GM19351 (cell line): ENCODE data around the gene ERCC6.

Experiments used
- ATAC-seq: cut with Tn5 transposase; IDR thresholded peaks from one replicate; pipeline ENCODE4 v1.9.1; 2021; ENCODE audit warnings: mild to moderate bottlenecking, moderate library complexity; ENCODE audit not compliant: unreplicated experiment

Gene ERCC6

DNA sequence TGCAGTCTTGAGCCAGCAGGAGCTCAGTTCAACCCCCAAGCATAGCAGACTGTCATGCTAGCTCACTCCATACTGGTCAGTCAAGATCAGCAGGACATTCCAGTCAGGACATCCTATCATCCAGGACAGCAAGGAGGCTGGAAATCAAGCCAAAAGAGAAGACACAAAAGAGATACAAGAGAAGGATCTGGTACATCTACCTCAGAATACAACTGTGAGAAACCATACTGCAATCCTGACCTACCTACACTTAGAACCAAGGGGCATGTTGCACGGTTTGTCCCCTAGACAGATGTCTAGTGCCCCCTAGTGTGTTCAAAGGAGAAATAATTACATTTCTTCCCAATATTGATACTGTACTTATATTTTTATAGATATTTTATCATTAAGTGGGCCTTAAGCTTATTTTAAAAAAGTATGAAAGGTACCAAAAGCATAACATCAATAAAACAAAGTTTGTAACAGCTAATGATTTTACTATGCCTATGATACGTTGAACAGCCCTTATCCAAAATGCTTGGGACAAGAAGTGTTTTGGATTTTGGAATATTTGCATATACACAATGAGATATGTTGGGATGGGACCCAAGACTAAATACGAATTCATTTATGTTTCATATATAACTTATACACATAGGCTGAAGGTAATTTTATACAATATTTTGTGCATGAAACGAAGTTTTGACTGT, 26.7 kb downstream of the ERCC6 start:
- no peak for ATAC-seq

DNA sequence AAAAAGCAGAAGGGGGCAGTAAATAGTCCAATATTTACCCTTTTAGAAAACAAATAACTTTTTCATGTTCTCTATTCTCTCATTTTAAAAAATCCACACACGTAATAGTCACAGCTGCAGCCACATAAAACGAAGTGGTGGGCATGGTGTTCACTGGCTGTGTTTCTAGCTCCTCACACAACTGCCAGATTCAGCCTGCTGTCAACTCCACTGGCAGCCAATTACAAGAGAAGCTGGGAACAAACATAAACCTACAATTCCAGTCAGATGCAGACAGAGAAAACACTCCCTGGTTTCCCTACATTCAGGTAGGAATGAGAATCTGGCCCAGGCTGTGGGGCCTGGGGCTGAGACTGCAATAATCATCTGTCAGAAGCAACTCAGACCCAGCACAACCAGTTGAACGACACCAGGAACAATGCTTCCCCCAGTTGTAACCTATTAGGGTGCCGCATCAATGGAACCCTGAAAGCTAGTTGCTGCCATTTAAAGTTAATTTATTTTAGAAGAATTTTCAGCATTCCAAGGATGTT, 29.1 kb downstream of the ERCC6 start:
- no peak for ATAC-seq

DNA sequence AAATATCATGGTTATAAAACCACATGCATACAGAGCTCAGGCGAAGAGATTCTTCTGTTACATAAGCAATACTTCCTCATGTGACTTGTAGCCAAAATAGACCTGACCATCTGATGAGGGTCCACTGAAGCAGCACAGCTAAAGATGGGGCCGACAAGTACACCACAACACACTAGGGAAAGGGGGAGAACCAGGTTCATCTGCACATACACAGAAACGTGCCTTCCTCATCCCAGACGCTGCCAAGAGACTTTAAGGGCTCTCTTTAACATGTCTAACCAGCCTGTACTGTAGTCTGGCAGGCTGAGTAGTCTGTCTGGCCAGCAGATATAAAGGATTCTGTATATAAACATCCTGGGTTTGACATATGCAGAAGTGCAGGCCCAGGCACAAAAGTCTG, 30.3 kb downstream of the ERCC6 start:
- no peak for ATAC-seq

DNA sequence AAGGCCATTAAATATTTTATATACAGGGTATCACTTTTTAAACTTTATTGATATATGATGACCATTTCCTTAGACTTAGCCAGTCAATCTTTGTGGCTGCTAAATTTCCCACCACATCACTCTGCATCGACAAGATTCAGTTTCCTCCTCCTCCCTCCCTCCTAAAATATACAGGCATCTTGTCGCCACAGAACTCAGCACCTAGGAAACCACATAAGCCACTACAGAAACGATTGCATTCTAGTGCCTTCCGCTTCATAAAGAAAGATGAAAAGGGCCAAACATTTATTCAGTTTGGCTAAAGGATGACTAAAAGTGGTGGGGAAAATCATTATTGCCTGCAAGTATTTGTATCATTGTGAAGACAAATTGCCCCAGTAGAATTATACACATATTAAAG, 30.7 kb downstream of the ERCC6 start:
- no peak for ATAC-seq

DNA sequence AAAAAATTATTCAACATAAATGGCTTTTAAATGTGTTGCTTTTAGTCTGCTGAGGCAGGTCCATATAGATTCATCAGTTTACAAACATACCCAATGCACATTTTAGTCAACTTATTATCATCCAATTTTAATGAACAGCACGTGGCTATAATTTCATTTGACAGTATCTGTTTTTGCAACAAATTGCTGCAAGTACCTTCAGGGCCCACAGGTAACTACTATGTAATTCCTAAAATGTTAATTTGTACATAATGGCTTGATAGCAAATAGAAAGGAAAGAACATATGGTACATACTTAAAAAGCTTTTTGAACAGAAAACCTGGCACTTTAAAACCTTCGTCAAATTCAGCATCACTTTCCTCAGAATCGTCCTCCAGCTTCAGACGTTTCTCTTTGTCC, 33.3 kb downstream of the ERCC6 start:
- ATAC-seq: no peak

DNA sequence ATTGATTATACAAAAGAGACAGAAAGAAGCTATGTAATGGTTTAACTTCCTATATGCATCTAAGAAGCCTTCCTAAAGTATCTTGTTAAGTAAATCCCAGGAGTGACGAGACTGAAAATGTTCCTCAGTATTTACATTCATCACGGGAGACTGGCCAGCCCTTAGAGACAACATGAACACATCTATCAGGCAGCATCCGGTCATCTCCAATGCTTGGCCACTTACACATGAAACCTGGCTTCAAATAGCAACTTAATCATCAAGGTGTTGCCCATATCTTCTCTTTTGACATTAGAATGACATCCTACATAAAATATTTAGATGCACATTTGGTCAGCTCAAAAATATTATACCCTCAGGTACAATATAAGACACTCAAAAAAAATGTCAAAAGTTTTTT, 33.8 kb downstream of the ERCC6 start:
- no peak for ATAC-seq

DNA sequence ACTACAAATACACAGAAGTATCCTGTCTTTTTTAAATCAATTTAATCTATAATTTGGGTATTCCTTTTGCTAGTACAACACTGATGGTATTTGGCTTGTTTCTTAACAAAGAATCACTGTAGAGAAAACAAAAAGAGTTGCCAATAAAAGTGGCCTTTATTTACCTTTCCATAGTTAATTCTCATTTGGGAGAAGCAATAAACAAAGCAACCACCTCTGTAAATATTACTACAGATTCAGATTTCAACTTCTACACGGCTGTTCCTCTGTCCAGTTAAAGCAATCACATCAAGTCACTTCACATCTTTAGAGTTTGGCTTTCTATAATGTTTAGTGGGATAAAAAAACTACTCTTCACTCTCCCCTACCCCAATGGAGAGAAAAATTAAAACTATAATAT, 34.4 kb downstream of the ERCC6 start:
- no peak for ATAC-seq

DNA sequence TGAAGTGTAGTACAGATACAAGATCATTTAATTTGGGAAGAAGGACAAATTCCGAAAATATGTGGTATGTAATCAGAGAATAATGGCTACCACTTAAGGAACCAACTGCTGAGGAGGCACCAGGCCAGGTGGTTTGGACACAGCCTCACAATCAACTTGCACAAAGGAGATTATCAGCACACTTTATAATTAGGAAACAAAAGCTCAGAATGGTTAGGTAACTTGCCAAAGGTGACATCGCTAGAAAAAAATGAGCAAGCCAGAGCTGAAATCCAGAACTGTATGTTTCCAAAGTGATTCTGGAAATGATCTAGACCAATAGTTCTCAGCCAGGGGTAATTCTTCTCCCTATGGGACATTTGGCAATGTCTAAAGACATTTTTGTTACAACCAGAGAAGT, 36.6 kb downstream of the ERCC6 start:
- ATAC-seq: no peak

DNA sequence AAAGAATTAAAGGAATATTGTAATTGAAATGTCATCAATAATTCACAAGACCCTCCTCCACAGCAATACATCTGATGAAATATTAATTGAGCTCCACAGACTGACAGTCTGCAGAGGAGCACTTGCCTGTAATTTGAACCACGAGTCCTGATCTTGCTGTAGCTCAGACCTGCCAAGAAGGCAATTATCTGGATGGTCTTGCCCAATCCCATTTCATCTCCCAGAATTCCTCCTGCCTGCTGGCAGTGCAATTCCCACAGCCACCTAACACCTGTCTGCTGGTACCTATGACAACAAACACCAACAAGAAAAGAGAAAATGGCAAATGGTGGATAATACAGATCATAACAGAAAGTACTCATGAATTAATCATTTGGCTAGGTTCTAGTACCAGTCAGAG, 38.5 kb downstream of the ERCC6 start:
- ATAC-seq: no peak

DNA sequence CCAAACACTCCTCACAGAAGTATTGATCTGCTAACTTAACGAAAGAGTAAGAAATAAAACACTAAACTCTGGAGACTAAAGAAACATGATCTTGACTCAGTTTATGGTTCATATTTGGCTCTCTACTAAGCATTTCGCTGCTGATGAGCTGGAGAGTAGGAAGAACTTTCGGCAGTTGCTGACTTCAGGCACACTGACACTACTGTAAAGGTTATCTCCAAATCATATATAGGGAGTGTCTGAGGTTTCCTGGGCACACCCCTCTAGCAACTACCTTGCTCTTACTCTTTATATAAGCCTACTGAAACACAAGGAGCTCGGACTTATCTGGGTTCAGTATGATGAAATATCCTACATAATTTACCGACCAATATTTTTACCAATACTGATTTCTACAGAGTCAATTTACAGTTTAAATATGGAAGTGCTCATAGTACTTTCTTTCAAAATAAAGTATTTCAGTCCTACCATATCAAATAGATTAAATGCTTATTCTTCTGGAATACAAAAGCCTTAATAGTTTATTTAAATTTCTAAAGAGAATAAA, 39.5 kb downstream of the ERCC6 start:
- no peak for ATAC-seq

DNA sequence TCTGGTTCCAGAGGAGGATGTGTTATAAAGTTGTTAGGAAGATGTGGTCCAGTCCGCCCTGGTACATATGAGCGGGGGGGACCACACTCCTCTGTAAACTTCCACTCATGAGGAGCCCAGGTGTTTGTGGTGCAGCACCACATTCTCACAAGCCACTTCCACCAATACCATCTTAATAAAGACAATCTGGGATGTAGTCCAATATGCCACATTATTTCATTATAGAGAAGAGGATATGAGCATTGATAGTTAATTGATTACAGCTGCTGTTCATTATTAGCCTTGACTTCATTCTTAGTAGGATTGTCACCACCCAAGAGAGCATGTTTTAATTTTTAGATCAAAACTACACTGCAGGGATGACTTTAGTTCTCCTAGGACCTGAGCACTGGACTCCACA, 40.5 kb downstream of the ERCC6 start:
- no peak for ATAC-seq

DNA sequence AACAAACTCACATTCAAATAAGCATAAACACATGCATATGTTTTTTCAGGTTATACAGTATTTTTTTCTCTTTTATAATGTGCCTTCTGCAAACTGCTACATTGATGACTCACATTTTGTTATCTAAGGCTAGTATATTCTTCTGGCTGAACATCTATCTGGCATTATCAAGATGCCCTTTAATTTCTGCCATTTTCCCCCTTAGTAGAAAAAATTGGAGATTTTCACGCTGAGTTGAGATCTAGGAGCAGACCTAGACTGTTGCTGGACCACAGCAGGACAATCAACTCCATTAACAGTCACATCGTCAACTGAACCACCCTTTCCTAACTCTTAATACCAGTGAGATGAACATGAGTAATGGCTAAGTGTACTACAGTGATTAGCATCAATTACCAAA, 41.6 kb downstream of the ERCC6 start:
- ATAC-seq: no peak

DNA sequence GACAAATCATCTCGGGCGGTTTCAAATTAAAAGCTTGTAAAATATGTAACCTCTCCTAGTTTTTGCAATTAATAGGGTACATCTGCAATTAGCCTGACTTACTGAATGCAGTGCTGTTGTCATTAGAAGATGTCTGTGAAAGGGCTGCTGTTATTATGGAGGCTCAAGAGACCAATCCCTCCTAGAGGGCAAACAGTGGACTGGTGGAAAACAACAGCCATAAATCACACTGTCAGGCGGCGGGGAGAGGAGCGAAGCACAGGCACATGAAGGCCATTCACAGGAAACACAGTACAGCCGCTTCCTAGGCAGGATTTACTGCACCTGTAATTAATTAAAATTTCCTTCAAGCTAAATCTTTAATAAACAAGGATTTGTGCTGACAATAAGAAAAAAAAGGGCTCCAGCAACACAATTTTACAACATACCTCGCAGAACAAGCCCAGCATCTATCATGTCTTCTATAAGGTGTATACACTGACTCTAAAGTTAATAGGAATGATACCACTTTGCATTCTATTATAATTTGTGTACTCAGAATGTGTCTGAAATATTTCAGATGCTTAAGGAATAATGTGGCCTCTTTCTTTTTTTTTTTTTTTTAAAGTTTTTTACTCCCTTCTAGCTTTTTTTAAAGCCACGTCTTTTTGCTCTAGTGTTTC, 50.7 kb downstream of the ERCC6 start:
- no peak for ATAC-seq

DNA sequence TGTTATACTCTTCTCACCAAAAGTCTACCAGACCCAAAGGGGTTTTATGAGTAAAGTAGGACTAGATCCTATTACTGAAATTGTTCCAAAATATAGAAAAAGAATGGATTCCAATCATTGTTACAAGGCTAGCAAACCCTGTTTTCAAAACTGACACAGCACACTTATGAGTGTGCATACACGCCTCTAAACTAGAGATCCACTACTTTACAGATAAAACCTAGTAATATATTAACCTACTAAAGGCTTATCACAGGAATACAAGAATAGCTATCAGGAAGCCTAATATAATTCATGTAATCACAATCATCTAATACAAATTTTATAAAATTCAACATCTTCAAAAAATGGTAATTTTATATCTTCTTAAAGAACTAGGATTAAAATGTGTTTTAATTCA, 52.2 kb downstream of the ERCC6 start:
- no peak for ATAC-seq

DNA sequence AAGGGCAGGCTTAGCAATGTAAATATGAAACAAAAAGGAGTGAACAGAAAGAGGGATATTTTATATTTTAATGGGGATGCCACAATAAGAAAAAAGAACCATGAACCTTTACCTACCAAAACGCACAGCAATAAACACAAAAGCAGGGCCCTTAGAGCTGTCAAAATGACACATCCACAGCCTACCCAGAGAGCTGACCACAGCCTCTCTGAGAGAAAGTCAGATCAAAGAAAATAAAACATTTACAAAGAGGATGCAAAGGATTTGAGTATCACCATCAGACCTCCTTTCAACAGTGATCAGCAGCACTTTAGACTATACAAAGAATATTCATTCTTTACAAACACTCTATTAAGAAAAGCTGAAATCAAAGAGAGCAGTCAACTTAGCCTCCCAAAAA, 52.9 kb downstream of the ERCC6 start:
- ATAC-seq: no peak

DNA sequence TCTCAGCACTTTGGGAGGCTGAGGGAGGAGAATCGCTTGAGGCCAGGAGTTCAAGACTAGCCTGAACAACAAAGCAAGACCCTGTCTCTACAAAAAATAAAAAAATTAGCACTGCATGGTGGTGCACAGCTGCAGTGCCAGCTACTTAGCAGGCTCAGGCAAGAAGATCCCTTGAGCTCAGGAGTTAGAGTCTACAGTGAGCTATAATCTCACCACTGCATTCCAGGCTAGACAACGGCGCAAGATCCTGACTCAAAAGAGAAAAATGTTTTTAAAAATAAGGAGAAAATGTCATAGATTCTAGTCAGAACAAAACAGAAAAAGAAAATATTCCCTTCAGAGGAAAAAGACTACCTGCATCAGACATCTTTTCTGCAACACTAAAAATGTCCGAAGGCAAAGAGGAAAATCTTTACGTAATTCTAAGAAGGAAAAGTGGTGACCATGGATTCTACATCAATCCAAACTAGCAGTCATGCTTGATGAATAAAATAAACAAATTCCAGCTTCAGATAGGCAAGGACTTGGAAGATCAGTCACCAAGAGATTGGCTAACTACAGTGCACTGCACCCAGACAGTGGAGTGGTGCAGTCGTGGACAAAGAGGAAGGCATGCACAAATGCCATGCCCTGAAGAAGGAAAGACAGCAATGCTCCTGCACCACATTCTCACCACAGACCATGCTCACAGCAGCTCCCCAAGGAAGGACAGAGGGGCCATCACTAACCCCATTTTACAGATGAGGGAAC, 54.3 kb downstream of the ERCC6 start:
- no peak for ATAC-seq

DNA sequence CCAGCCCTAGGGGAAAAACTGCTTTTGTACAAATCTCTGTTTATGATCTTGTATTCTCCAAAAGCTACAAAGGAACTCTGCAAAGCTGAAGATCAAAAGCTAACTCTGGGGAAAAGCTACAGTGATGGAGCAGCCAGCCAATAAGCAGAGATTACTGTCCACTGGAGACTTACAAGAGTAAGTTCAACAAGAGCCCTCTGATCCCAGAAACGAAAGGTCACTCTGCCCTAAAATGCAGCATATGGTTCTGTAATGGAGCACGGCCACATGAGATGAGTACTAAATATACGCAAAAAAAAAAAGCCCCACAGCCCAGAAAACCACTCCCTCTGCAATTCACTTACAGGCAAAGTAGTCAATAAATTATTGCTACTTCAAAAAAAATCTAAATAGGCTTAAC, 60.1 kb downstream of the ERCC6 start:
- no peak for ATAC-seq

DNA sequence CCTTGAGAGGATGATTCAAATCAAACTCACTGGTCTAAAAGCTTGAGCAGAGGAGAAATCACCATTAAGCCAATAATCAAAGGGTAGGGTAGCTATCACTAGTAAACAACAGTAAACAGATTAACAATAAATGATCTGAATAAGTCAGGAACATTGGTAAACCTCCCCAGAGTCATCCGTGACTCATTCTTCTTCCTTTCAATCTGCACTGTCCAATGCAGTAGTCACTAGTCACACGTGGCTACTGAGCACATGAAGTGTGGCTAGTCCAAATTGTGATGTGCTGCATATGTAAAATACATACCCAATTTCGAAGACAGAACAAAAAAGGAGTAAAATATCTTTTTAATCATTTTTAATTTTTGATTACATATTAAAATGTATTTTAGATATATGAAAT, 64.0 kb downstream of the ERCC6 start:
- no peak for ATAC-seq

DNA sequence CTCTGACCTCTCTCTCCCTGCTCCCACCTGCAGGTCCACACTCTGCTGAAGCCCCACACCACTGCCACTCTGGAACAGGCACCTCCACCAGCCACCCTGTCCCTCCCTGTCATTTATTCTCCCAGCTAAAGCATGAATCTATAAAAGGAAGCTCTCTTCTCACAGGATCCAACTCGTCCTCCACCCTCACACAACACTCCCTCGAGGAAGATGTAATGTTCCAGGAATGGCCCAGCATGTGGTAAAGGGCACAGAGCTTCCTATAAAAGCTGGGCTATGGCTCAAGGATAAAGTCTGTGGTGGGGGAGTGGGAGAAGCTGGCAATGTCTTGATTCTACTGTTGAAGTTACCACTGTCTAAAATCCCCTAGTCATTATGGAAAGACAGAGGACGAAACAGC, 67.4 kb downstream of the ERCC6 start:
- ATAC-seq: no peak

DNA sequence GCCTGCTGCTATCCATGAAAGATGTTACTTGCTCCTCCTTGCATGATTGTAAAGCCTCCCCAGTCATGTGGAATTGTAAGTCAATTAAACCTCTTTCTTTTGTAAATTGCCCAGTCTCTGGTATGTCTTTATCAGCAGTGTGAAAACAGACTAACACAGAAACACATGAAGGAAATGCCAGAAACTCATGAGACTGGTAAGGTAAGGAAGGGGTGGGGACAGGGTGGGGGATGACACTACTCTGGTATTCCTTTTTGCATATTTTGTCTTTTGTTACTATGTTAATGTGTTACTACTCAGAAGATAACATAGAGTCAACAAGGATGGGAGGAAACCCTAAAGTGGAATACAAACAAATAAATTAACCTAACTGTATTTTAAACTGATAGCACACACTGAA, 73.2 kb downstream of the ERCC6 start:
- no peak for ATAC-seq
